Measurements from ENCODE around the gene ARHGAP45.
A peak's percentile ranks its signal among the peaks of the same experiment; 100 is the strongest.
"Not testable (repeated sequence)": the region's sequence is repeated elsewhere in the genome, so short reads cannot be mapped to it uniquely, and the experiment has no call there.

ARHGAP45 gene

GRCh38 chr19:1066748-1067340 lies at the start of gene ARHGAP45:
TSS of gene ARHGAP45 (plus strand) at chr19:1067167. CDS start at chr19:1067406, 239 bp downstream.
- no peak for DNase-seq

DNA sequence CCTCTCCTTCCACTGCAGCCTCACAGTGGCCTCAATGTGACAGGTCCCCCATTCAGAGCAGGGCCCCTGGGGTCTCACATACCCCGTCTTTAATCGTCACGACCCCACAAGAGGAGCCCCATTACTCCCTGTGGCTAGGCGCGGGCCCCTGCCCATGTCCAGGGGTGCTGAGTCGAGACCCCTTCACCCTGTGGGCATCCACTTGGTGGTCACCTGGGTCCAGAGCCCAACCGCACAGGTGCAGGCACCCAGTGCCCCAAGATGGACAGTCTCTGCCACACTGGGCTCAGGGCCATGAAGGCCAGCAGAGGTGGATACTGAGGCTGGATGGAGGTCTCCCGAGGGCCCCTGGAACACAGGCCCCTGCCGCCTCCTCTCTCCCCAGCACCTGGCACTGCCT lies 49.1 kb upstream of the ARHGAP45 start:
- DNase-seq: no peak

- no peak for DNase-seq
Measured at GRCh38 chr19:1018393-1018792, 48.6 kb upstream of the ARHGAP45 start.

GRCh38 chr19:1018932-1019615 lies 47.9 kb upstream of the ARHGAP45 start:
- no peak for DNase-seq

- no peak for DNase-seq
Measured at GRCh38 chr19:1019616-1019961, 47.4 kb upstream of the ARHGAP45 start.

DNA sequence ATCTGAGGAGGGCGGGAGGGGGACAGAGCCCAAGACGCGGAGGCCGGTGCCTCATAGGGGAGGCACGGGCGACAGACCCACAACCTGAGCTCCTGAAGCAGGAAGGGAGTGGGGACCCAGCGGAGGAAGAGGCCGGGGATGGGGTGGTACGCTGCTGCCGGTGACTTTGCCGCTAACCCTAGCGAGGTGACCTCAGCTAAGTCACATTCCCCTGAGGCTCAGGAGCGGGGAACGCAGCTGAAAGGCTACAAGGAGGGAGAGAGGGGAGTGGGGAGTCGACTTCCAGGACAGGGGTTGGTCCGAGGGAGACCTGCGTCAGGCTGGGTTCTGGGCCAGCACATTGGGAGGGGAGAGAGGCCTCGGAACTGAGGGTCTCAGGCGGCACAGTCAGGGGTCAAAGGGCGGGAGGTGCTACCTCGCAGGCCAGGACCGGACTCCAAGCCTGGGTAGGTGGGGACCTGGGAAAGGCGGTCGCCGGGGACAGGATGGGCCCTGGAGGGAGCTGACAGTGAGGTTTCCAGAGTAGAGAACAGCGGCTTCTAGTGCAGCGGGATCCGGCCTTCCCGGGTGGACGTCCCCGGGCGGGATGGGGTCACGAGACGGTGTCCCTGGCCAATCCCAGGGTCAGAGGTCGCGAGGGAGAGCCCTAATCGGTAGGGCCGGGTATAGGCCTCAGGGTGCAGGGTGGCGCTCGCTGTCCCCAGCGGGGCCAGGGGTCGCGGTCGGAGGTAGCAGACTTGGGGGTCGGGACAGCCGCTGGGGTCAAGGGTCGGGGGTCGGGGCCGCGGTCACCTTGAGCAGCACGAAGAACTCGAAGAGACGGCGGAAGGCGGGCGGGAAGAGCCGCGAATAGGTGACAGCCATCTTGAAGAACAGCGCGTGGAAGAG lies 46.7 kb upstream of the ARHGAP45 start:
- DNase-seq: no peak

- peak; percentile 97 for DNase-seq
Measured at GRCh38 chr19:1020868-1021425, 46.0 kb upstream of the ARHGAP45 start, which contains the start of gene TMEM259. TSS of gene TMEM259 (minus strand) at chr19:1021123. CDS start at chr19:1020996, 127 bp downstream.

DNA sequence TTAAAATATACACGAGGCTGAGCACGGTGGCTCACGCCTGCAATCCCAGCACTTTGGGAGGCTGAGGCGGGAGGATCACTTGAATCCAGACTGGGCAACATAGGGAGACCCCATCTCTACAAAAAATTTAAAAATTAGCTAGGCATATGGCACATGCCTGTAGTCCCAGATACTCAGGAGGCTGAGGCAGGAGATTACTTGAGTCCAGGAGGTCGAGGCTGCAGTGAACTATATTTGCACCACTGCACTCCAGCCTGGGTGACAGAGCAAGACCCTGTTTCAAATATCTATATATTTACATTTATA lies 43.1 kb upstream of the ARHGAP45 start:
- DNase-seq: not testable (repeated sequence)

- not testable (repeated sequence) for DNase-seq
Measured at GRCh38 chr19:1025080-1025479, 41.9 kb upstream of the ARHGAP45 start.

DNA sequence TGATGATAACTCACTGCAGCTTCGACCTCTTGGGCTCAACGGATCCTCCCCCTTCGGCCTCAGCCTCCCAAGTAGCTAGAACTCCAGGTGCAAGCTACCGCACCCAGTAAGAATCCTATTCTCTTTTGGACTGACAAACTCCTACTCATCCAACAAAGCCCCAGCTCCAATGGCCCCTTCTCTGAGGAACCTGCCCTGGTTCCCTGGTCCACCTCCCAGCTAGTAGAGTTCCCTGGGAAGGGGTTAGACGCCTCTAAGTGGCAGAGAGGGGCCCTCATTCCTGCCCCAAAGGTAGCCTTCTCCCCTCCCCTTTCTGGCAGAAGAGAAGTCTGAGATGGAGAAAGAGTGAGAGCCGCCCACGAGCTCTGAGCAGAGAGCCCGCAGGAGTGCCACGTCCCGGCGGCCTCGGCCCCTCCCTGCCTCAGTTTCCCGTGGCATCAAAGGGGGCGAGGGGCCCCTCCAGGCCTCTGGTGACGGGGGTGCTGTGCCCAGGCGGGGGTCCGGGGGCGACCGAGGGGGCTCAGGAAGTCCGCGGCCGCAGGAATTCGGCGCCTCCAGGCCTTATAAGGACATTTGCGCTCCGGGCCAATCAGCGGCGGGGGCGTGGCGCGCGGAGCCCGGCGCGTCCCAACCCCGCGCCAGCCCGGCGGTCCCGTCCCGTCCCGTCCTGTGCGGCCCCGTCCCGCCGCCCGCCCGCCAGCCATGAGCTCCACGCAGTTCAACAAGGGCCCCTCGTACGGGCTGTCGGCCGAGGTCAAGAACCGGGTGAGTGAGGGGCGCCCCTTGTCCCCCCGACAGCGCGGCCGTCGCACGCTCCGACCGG lies 40.8 kb upstream of the ARHGAP45 start, which contains the start of gene CNN2:
Gene CNN2, plus strand, starts transcription at position 649 of the 823 bp plus-strand sequence. Its CDS starts 54 bp downstream, at position 703.
- no peak for DNase-seq

- no peak for DNase-seq
Measured at GRCh38 chr19:1026783-1027649, 40.0 kb upstream of the ARHGAP45 start.

DNA sequence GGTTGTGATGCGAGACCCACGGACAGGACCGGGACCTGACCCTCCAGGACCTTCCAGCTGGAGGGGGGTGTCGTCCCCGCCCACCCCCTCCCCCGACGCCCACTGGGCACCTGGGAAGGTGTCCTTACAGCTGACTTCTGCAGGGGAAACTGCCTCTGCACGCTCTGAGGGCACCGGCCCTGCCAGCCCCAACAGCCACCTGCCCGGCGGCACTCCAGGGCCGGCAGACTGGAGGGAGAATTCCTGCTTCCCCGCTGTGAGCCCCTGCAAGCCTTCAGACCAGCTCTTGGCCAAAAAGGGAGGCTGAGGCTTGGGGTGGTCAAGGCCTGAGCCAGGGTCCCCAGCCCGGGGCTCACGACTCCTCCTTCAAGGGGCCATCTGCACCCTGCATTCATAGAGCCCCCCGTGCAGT lies 39.3 kb upstream of the ARHGAP45 start:
- no peak for DNase-seq

DNA sequence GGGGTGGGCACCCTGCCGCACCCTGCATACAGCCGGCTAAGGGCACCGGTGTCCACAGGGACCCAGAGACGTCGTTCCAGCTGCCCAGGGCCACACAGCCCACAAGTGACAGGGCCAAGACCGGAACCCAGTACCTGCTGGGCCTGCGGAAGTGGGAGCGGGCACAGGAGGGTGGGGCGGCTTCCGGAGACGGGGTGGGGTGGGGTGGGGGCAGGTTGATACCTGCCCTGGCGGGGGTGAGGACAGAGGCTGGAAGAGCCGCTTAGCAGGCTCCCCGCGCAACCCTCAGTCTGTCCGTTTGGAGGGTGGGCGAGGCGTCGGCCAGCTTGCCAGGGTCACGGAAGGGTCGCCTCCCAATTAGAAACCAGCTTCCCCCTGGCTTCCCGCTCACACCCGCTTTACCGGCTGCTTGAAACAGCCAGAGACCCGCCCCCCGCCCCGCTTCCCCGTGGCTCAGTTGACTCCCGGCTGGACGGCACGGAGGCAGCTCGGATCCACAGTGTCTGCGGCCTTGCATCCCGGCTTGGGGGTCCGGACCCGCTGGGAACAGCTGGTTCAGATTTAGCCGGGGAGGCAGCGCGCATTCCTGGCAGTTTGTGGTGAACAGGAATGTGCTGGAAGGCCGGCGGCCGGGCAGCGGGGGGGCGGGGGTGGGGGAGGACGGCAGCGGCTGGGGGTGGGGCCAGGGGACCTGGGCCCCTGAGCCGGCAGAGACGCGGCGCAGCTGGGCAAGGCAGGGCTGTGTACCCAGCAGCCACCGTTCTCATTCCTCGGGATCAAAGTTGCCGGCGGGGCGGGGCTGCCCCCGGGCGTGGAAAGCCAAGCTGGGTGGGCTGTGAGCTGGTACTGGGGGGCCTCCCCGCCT lies 38.7 kb upstream of the ARHGAP45 start:
- DNase-seq: no peak

GRCh38 chr19:1032264-1032867 lies 34.6 kb upstream of the ARHGAP45 start:
- no peak for DNase-seq

GRCh38 chr19:1035998-1036621 lies 30.9 kb upstream of the ARHGAP45 start:
- DNase-seq: no peak

DNA sequence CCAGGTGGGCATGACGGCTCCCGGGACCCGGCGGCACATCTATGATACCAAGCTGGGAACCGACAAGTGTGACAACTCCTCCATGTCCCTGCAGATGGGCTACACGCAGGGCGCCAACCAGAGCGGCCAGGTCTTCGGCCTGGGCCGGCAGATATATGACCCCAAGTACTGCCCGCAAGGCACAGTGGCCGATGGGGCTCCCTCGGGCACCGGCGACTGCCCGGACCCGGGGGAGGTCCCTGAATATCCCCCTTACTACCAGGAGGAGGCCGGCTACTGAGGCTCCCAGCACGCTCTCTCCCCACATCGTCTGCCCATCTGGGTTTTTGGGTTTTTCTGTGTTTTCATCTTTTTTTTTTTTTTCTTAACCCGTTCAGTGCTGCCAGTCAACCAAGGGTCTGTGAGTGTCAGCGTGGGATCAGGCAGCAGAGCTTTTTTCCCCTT lies 29.3 kb upstream of the ARHGAP45 start:
- DNase-seq: no peak

DNA sequence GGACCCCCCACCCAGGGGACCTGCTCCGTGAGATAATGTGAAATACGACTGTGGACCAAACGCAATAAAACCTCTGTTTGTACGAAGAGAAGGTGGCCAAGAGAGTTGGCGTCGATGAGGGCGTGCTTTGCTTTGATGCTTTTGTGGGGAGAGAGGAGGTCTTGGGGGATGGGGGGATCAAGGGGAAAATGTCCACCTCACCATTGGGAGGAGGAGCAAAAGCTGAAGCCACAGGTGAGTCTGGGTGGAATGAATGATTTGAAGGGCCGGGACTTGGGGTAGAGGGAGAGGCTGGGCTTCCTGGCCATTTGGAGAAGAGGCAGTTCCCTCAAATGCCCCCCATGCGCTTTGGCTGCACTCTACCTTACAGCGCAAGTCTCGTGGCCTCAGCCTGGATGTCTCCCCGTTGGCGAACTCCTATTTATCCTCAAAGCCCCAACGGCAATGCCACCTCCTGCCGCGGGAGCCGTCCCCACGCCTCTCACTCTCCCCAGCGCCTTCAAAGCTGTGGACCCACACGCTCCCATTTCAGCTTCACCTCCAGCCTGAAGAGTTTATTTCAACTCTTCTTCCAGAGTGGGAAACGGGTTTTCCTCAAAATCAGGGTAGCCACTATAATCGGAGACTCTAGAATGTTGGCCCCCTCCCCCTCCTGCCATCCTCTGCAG lies 27.9 kb upstream of the ARHGAP45 start:
- DNase-seq: no peak

GRCh38 chr19:1039646-1040475 lies 27.1 kb upstream of the ARHGAP45 start, which contains the start of gene ABCA7:
TSS of gene ABCA7 (plus strand) at chr19:1040107. CDS start at chr19:1041362, 1,255 bp downstream.
- DNase-seq: peak; percentile 95

All from COR-L47 (cell line).